Upper lobe of right lung (tissue), 1 donor: ENCODE data around the gene ADCY3. TPM values are rescaled to one million over a fixed set of nuclear protein-coding genes. Genes with fewer than 3 reads are reported as not detected.

Source experiments
- ATAC-seq: fragments of 200-7000 bp; cut with Tn5 transposase; one replicate; pipeline ENCODE4 v1.9.1; 2020; ENCODE audit warnings: mild to moderate bottlenecking, moderate library complexity
- DNase-seq: peaks from one replicate; pipeline ENCODE4 v3.0.0-alpha.2; 2020
- H3K27ac ChIP-seq: fragments of 200-600 bp; one replicate; pipeline ENCODE4 v1.8.0; 2022
- H3K27me3 ChIP-seq: fragments of 200-600 bp; one replicate; pipeline ENCODE4 v1.8.0; 2022; ENCODE audit warnings: mild to moderate bottlenecking
- H3K36me3 ChIP-seq: fragments of 200-600 bp; one replicate; pipeline ENCODE4 v1.8.0; 2022
- H3K4me1 ChIP-seq: fragments of 200-600 bp; one replicate; pipeline ENCODE4 v1.8.0; 2022
- H3K4me3 ChIP-seq: fragments of 200-600 bp; one replicate; pipeline ENCODE4 v1.8.0; 2022; ENCODE audit warnings: mild to moderate bottlenecking
- H3K9me3 ChIP-seq: fragments of 200-600 bp; one replicate; pipeline ENCODE4 v1.8.0; 2022
- CTCF ChIP-seq: fragments of 200-600 bp; IDR thresholded peaks from one replicate; pipeline ENCODE4 v1.8.0; 2022; ENCODE audit warnings: antibody characterized with exemption
- intact Hi-C: fragments of 100-400 bp; cut with DNase I; formaldehyde crosslinking; loops from one replicate; pipeline ENCODE4 v1.11.0; 2022
- total RNA-seq: library from RNA; stranded (reverse); fragmentation: NEBNext Ultra II Directional; extraction: Animal tissue kit (Norgen Biotek cat#: 25700); gene quantifications from one replicate; pipeline ENCODE4 v1.2.1, GENCODE V29; 2021
- donor health status: DM: no; HTN: yes; CAD: no; lungs with severe emphysema.

The ADCY3 gene
- total RNA-seq, 1 donor from 2014 or later, result 37.0 TPM

DNA sequence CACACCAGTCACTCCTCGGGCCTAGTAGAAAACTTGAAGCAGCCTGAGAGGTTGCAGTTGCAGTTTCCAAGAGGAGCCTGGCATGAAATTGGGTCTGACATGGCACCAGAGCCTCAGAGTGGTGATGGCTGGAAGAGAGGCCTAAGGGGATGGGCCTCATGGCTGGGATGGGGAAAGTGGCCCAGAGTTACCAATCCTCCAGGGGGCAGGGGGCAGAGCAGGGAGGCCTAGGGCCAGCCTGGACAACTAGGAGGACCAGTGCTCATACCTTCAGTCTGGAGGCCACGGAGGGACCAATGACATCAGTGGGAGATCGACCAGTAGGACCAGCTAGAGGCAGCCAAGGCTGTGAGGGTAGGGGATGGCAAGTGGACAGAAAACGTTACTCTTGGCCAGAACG, 15.1 kb upstream of the ADCY3 start:
- no peaks in the 10 kb centered on the region for H3K36me3 ChIP-seq
- intact Hi-C loops, result no loop called here
- no peak overlapping the region for H3K4me3 ChIP-seq
- no peaks in the 10 kb centered on the region for H3K9me3 ChIP-seq
- no peaks in the 10 kb centered on the region for H3K4me1 ChIP-seq
- DNase-seq (no peak), ATAC-seq (no peak)
- TF ChIP-seq CTCF, result no peak
- H3K27ac ChIP-seq, result no peak overlapping the region
- no peaks in the 10 kb centered on the region for H3K27me3 ChIP-seq

DNA sequence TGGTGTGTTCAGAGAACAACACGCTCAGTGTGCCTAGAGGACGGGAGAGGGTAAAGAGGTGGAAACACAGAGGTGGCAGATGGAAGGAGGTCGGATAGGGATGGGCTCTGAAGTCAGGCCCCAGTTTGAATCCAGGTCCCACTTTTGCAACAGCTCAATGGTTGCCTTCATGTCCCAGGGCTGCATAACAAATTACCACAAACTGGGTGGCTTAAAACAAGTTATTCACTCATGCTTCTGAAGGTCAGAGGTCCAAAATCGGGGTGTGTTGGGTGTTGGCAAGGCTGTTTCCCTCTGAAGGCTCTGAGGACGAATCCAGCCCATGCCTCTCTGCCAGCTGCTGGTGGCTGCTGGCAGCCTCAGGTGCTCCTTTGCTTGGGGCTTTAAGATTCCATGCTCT, 12.7 kb upstream of the ADCY3 start:
- no peak overlapping the region for H3K4me3 ChIP-seq
- ATAC-seq (no peak), DNase-seq (no peak)
- intact Hi-C loops, result no loop called here
- H3K9me3 ChIP-seq, result no peaks in the 10 kb centered on the region
- no peaks in the 10 kb centered on the region for H3K36me3 ChIP-seq
- no peaks in the 10 kb centered on the region for H3K27me3 ChIP-seq
- TF ChIP-seq CTCF, result no peak
- no peaks in the 10 kb centered on the region for H3K4me1 ChIP-seq
- H3K27ac ChIP-seq, result no peak overlapping the region

GRCh38 chr2:24930768-24931167, 10.7 kb upstream of the ADCY3 start:
- Histone ChIP-seq H3K27ac (no peak overlapping the region), H3K36me3 (no peaks in the 10 kb centered on the region), H3K27me3 (no peaks in the 10 kb centered on the region), H3K4me1 (peaks cover 13% of the 10 kb centered on the region), H3K9me3 (no peaks in the 10 kb centered on the region), H3K4me3 (no peak overlapping the region)
- intact Hi-C loops, result no loop called here
- ATAC-seq (no peak), DNase-seq (no peak)
- no peak for TF ChIP-seq CTCF

GRCh38 chr2:24929230-24929629, 9.2 kb upstream of the ADCY3 start:
- intact Hi-C loops, result no loop called here
- Histone ChIP-seq H3K27ac (no peak overlapping the region), H3K9me3 (no peaks in the 10 kb centered on the region), H3K36me3 (no peaks in the 10 kb centered on the region), H3K4me3 (no peak overlapping the region), H3K27me3 (no peaks in the 10 kb centered on the region), H3K4me1 (peaks cover 13% of the 10 kb centered on the region)
- ATAC-seq, result no peak
- DNase-seq, result no peak
- TF ChIP-seq CTCF, result no peak

DNA sequence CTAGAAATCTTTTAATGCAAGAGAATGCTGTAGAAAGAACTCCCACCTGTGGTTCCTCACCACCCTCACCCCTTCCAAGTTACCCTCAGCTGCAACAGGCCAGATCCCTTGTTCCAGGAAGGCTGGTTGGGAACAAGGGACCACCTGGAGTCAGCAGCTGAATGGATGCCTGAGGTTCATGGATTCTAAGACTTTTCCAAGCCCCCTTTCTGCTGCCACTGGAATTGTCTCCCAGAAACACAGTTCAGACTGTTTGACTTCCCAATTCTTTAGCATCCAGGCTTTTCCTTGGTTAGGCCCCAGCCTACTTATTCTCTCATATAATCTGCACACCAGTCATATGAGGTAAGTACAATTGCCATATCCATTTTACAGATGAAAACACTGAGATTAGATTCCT, 8.0 kb upstream of the ADCY3 start:
- ATAC-seq (no peak), DNase-seq (no peak)
- H3K4me1 ChIP-seq, result peaks cover 13% of the 10 kb centered on the region
- no peak for TF ChIP-seq CTCF
- H3K36me3 ChIP-seq, result no peaks in the 10 kb centered on the region
- no peak overlapping the region for H3K27ac ChIP-seq
- no peak overlapping the region for H3K4me3 ChIP-seq
- no peaks in the 10 kb centered on the region for H3K9me3 ChIP-seq
- intact Hi-C loops, result no loop called here
- no peaks in the 10 kb centered on the region for H3K27me3 ChIP-seq

DNA sequence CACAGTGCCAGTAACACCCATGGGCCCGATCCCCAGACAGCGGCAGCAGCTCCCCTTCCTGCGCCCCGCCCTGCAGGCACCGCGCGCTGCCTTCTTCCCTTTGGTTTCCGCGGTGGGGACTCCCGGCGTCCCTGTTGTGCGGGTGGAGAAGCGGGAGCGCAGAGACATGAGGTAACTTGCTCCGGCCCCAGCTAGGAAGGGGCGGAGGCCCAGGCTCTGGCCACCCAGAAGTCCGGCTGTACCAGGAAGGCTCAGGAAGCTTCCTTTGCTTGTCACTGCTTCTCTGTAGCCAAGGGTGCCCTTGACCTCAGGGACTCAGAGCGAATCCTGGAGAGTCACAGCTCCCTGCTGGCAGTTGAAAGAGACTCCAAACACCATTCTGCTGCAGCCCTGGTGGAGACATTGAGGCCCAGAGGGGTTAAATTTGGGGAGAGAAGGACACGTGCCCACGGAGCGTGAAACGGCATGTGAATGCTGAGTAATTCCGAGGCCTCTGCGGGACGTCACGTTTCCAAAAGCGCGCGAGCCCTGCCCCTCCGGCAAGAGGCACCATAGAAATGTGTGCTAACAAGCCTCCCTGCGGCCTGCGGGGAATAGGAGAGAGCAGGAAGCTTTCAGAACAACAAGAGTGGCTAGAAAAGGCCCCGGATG, 6.7 kb upstream of the ADCY3 start:
- intact Hi-C loops, result no loop called here
- Histone ChIP-seq H3K36me3 (no peaks in the 10 kb centered on the region), H3K27ac (peak overlapping the region; percentile 19), H3K9me3 (no peaks in the 10 kb centered on the region), H3K4me1 (peaks cover 13% of the 10 kb centered on the region), H3K27me3 (no peaks in the 10 kb centered on the region), H3K4me3 (peak overlapping the region; percentile 25)
- DNase-seq, result peak; percentile 77
- peak; percentile 73 for ATAC-seq
- TF ChIP-seq CTCF, result no peak
